H9 (cell line): ENCODE data around the gene PI16. TPM values are rescaled to one million over a fixed set of nuclear protein-coding genes. Genes with fewer than 3 reads are reported as not detected.

Source experiments
- DNase-seq: peaks from one replicate; pipeline ENCODE4 v3.0.0-alpha.2; 2017
- H2AFZ ChIP-seq: one replicate; pipeline ENCODE4 v1.6.1; 2013; ENCODE audit warnings: mild to moderate bottlenecking, low read length, control low read depth, moderate library complexity
- H2AK5ac ChIP-seq: 2 replicates; pipeline ENCODE4 v1.6.1; 2013; ENCODE audit warnings: low read length, control low read depth, mixed read lengths; ENCODE audit not compliant: insufficient read length
- H2BK120ac ChIP-seq: one replicate; pipeline ENCODE4 v1.6.1; 2013; ENCODE audit warnings: low read depth, mild to moderate bottlenecking, low read length, control low read depth, inconsistent platforms; ENCODE audit not compliant: poor library complexity, severe bottlenecking
- H2BK12ac ChIP-seq: 2 replicates; pipeline ENCODE4 v1.6.1; 2013; ENCODE audit warnings: low read length, control low read depth, mixed read lengths, low read depth; ENCODE audit not compliant: insufficient read length
- H2BK15ac ChIP-seq: 2 replicates; pipeline ENCODE4 v1.6.1; 2013; ENCODE audit warnings: low read depth, low read length, control low read depth
- H2BK20ac ChIP-seq: one replicate; pipeline ENCODE4 v1.6.1; 2013; ENCODE audit warnings: low read depth, mild to moderate bottlenecking, low read length, control low read depth, inconsistent platforms; ENCODE audit not compliant: poor library complexity, severe bottlenecking
- H2BK5ac ChIP-seq: 2 replicates; pipeline ENCODE4 v1.6.1; 2013; ENCODE audit warnings: low read length, control low read depth, mixed read lengths; ENCODE audit not compliant: insufficient read length
- H3K14ac ChIP-seq: 2 replicates; pipeline ENCODE4 v1.6.1; 2013; ENCODE audit warnings: low read length, control low read depth; ENCODE audit not compliant: insufficient read depth
- H3K18ac ChIP-seq: 2 replicates; pipeline ENCODE4 v1.6.1; 2013; ENCODE audit warnings: low read depth, mild to moderate bottlenecking, mixed read lengths, low read length, control low read depth; ENCODE audit not compliant: insufficient read length
- H3K23ac ChIP-seq: 2 replicates; pipeline ENCODE4 v1.6.1; 2013; ENCODE audit warnings: low read length, control low read depth, mixed read lengths, low read depth; ENCODE audit not compliant: insufficient read length
- H3K23me2 ChIP-seq: 2 replicates; pipeline ENCODE4 v1.6.1; 2013; ENCODE audit warnings: low read depth, mild to moderate bottlenecking, mixed read lengths, low read length, control low read depth; ENCODE audit not compliant: insufficient read length, poor library complexity, severe bottlenecking
- H3K27ac ChIP-seq: 2 replicates; pipeline ENCODE4 v1.5.1; 2013; ENCODE audit warnings: low read length, control low read depth, mixed read lengths, low read depth; ENCODE audit not compliant: insufficient read length
- H3K27me3 ChIP-seq: 2 replicates; pipeline ENCODE4 v1.6.1; 2013; ENCODE audit warnings: low read length, control low read depth, inconsistent platforms; ENCODE audit not compliant: insufficient read depth
- H3K4ac ChIP-seq: 2 replicates; pipeline ENCODE4 v1.6.1; 2013; ENCODE audit warnings: low read depth, mild to moderate bottlenecking, control low read depth, inconsistent platforms, low read length, moderate library complexity
- H3K4me1 ChIP-seq: 2 replicates; pipeline ENCODE4 v1.6.1; 2013; ENCODE audit warnings: low read length, control low read depth, inconsistent platforms; ENCODE audit not compliant: insufficient read depth
- H3K4me2 ChIP-seq: 2 replicates; pipeline ENCODE4 v1.6.1; 2013; ENCODE audit warnings: low read length, control low read depth, mixed read lengths; ENCODE audit not compliant: insufficient read length, insufficient read depth
- H3K56ac ChIP-seq: 2 replicates; pipeline ENCODE4 v1.6.1; 2013; ENCODE audit warnings: low read depth, mild to moderate bottlenecking, mixed read lengths, low read length, control low read depth; ENCODE audit not compliant: insufficient read length
- H3K79me1 ChIP-seq: 2 replicates; pipeline ENCODE4 v1.6.1; 2013; ENCODE audit warnings: low read depth, mild to moderate bottlenecking, moderate library complexity, low read length, control low read depth, inconsistent platforms; ENCODE audit not compliant: insufficient read depth, poor library complexity, severe bottlenecking
- H3K79me2 ChIP-seq: 2 replicates; pipeline ENCODE4 v1.6.1; 2013; ENCODE audit warnings: low read length, control low read depth, inconsistent platforms; ENCODE audit not compliant: insufficient read depth
- H3K9ac ChIP-seq: 2 replicates; pipeline ENCODE4 v1.6.1; 2013; ENCODE audit warnings: low read length, control low read depth, mixed read lengths; ENCODE audit not compliant: insufficient read length; ENCODE audit errors: extremely low read depth
- H3K9me3 ChIP-seq: one replicate; pipeline ENCODE4 v1.6.1; 2013; ENCODE audit warnings: low read depth, low read length, inconsistent platforms; ENCODE audit not compliant: control insufficient read depth
- H3T11ph ChIP-seq: one replicate; pipeline ENCODE4 v1.6.1; 2013; ENCODE audit warnings: mild to moderate bottlenecking, low read length, control low read depth, inconsistent platforms
- H4K20me1 ChIP-seq: one replicate; pipeline ENCODE4 v1.6.1; 2013; ENCODE audit not compliant: control insufficient read depth, insufficient read length, insufficient read depth
- H4K5ac ChIP-seq: 2 replicates; pipeline ENCODE4 v1.6.1; 2013; ENCODE audit warnings: low read depth, mild to moderate bottlenecking, mixed read lengths, low read length, control low read depth; ENCODE audit not compliant: insufficient read length
- H4K8ac ChIP-seq: replicated peaks from 2 replicates; pipeline ENCODE4 v1.6.1; 2013; ENCODE audit warnings: low read length, control low read depth, mixed read lengths, low read depth; ENCODE audit not compliant: insufficient read length
- H4K91ac ChIP-seq: 2 replicates; pipeline ENCODE4 v1.6.1; 2013; ENCODE audit warnings: low read depth, mild to moderate bottlenecking, moderate library complexity, mixed read lengths, low read length, control low read depth; ENCODE audit not compliant: insufficient read length
- H3K27ac Mint-ChIP-seq, 3 experiments: 2 replicates in 2 of 3; 3 replicates in 1 of 3; pipeline ENCODE4 v1.8.0; 2020 to 2021; ENCODE audit warnings: mixed read lengths in 3 of 3, mild to moderate bottlenecking in 1 of 3, moderate library complexity in 1 of 3
- H3K27me3 Mint-ChIP-seq: 2 replicates; pipeline ENCODE4 v1.8.0; 2021; ENCODE audit warnings: low read depth, mild to moderate bottlenecking, moderate library complexity, mixed read lengths
- H3K36me3 Mint-ChIP-seq, 3 experiments: 2 replicates in 2 of 3; 3 replicates in 1 of 3; pipeline ENCODE4 v1.8.0; 2020 to 2021; ENCODE audit warnings: low read depth in 3 of 3, mixed read lengths in 3 of 3; ENCODE audit not compliant: insufficient read depth in 1 of 3
- H3K4me1 Mint-ChIP-seq, 2 experiments: 2 replicates each; pipeline ENCODE4 v1.8.0; 2020; ENCODE audit warnings: mixed read lengths in 2 of 2
- H3K4me3 Mint-ChIP-seq, 2 experiments: 2 replicates in 1 of 2; 3 replicates in 1 of 2; pipeline ENCODE4 v1.8.0; 2020 to 2021; ENCODE audit warnings: mild to moderate bottlenecking in 2 of 2, mixed read lengths in 2 of 2, moderate library complexity in 1 of 2
- H3K9me3 Mint-ChIP-seq, 2 experiments: 2 replicates in 1 of 2; 3 replicates in 1 of 2; pipeline ENCODE4 v1.8.0; 2020; ENCODE audit warnings: mild to moderate bottlenecking in 2 of 2, mixed read lengths in 2 of 2, moderate library complexity in 1 of 2
- CTCF ChIP-seq: fragments of 200-600 bp; sonication (generic); conservative IDR thresholded peaks from 3 replicates; pipeline ENCODE4 v1.8.0; 2021; ENCODE audit warnings: antibody characterized with exemption, mild to moderate bottlenecking
- WGBS: extraction: QIAGEN DNeasy Blood & Tissue Kit; methylation state at CpG from one replicate; pipeline ENCODE4 v1.1.7; 2013; ENCODE audit warnings: missing lambda C conversion rate, low lambda C conversion rate, mixed read lengths; ENCODE audit not compliant: insufficient read length; ENCODE audit errors: extremely low coverage; 5-methylcytosine and 5-hydroxymethylcytosine counted together
- total RNA-seq: library from RNA; stranded (reverse); gene quantifications from 2 replicates; pipeline ENCODE4 v1.2.1, GENCODE V29; 2021

PI16 gene
- total RNA-seq, 1 experiment from 2014 or later, result not detected

GRCh38 chr6:36976509-36976908, 22.0 kb downstream of the PI16 start:
- DNase-seq, result no peak
- Histone ChIP-seq H2BK12ac (no peak overlapping the region), H3K27ac (no peak overlapping the region), H3K23me2 (no peaks in the 10 kb centered on the region), H3K23ac (no peak overlapping the region), H3K9ac (no peak overlapping the region), H3K4ac (no peak overlapping the region), H2AK5ac (no peak overlapping the region), H4K20me1 (no peaks in the 10 kb centered on the region), H3K9me3 (no peaks in the 10 kb centered on the region), H3K79me1 (peaks cover 3% of the 10 kb centered on the region), H2BK5ac (no peak overlapping the region), H3T11ph (no peak overlapping the region), H3K14ac (no peak overlapping the region), H3K4me2 (no peak overlapping the region), H4K8ac (no peak overlapping the region), H2BK120ac (no peak overlapping the region), H4K5ac (no peak overlapping the region), H4K91ac (no peak overlapping the region), H3K79me2 (peaks cover 12% of the 10 kb centered on the region; the same call in 1 of the 2 replicates), H3K4me1 (peaks cover 3% of the 10 kb centered on the region; the same call in 1 of the 2 replicates), H3K27me3 (no peaks in the 10 kb centered on the region), H3K18ac (no peak overlapping the region), H2BK15ac (no peak overlapping the region), H2BK20ac (no peak overlapping the region), H3K56ac (no peak overlapping the region), H2AFZ (no peak overlapping the region)
- no peak overlapping the region for H3K4me3 Mint-ChIP-seq
- H3K36me3 Mint-ChIP-seq, result peaks cover 52 to 81% (median 73%) of the 10 kb centered on the region in 3 experiments; a peak in 6 of 7 replicates
- peaks cover 18 to 21% of the 10 kb centered on the region in 2 experiments for H3K4me1 Mint-ChIP-seq
- TF ChIP-seq CTCF, result no peak
- no peak overlapping the region for H3K27ac Mint-ChIP-seq
- H3K27me3 Mint-ChIP-seq, result no peaks in the 10 kb centered on the region
- no peaks in the 10 kb centered on the region for H3K9me3 Mint-ChIP-seq
- no CpG with 5 or more reads among the region's 7 CpGs for WGBS
